WTC11 (cell line): ENCODE measurements around the gene PTP4A1. TPM values are rescaled to one million over a fixed set of nuclear protein-coding genes. Genes with fewer than 3 reads are reported as not detected.

Experiments
- ATAC-seq: fragments of 200-7000 bp; cut with Tn5 transposase; 2 replicates; pipeline ENCODE4 v1.10.0; 2021; ENCODE audit warnings: mild to moderate bottlenecking, moderate library complexity
- CTCF ChIA-PET: fragments of 300-600 bp; sonication (Branson Sonifier 250); formaldehyde crosslinking; loops from one replicate; lab custom pipeline; 2021; ENCODE audit warnings: antibody characterized with exemption; lab: Charles Lee
- POLR2A ChIA-PET: fragments of 350-600 bp; sonication (Branson Sonifier 250); formaldehyde crosslinking; loops from one replicate; lab custom pipeline; 2021; ENCODE audit warnings: antibody characterized with exemption; lab: Charles Lee
- DNase-seq: peaks from one replicate; pipeline ENCODE4 v3.0.0; 2021; ENCODE audit warnings: low spot score
- H3K27ac Mint-ChIP-seq: 2 replicates; pipeline ENCODE4 v1.8.0; 2021; ENCODE audit warnings: mixed read lengths
- H3K27me3 Mint-ChIP-seq: 2 replicates; pipeline ENCODE4 v1.8.0; 2021; ENCODE audit warnings: low read depth, mild to moderate bottlenecking, moderate library complexity, mixed read lengths
- H3K36me3 Mint-ChIP-seq: 2 replicates; pipeline ENCODE4 v1.8.0; 2021; ENCODE audit warnings: mixed read lengths
- H3K4me1 Mint-ChIP-seq: 2 replicates; pipeline ENCODE4 v1.8.0; 2022; ENCODE audit warnings: mixed read lengths
- H3K4me3 Mint-ChIP-seq: 2 replicates; pipeline ENCODE4 v1.8.0; 2021; ENCODE audit warnings: mild to moderate bottlenecking, moderate library complexity, mixed read lengths
- H3K9me3 Mint-ChIP-seq: 2 replicates; pipeline ENCODE4 v1.8.0; 2021; ENCODE audit warnings: mixed read lengths
- AFF4 ChIP-seq: sonication (generic); formaldehyde crosslinking; IDR thresholded peaks from 2 replicates; pipeline ENCODE4 v1.8.1; 2023; ENCODE audit warnings: mild to moderate bottlenecking, missing genetic modification reagents, borderline replicate concordance
- ARID4B ChIP-seq: sonication (generic); formaldehyde crosslinking; IDR thresholded peaks from 2 replicates; pipeline ENCODE4 v1.8.0; 2023; ENCODE audit warnings: missing genetic modification reagents, mild to moderate bottlenecking, borderline replicate concordance
- ATF3 ChIP-seq: sonication (generic); formaldehyde crosslinking; conservative IDR thresholded peaks from 2 replicates; pipeline ENCODE4 v1.8.1; 2022; ENCODE audit warnings: mild to moderate bottlenecking, missing genetic modification reagents
- E2F5 ChIP-seq: sonication (generic); formaldehyde crosslinking; IDR thresholded peaks from 2 replicates; pipeline ENCODE4 v1.8.1; 2022; ENCODE audit warnings: mild to moderate bottlenecking, moderate library complexity, missing genetic modification reagents
- EMX1 ChIP-seq: fragments of 250-450 bp; sonication (Bioruptor Pico); IDR thresholded peaks from 2 replicates; pipeline ENCODE4 v1.8.0; 2021; ENCODE audit warnings: mild to moderate bottlenecking
- ETV6 ChIP-seq: sonication (generic); formaldehyde crosslinking; IDR thresholded peaks from 2 replicates; pipeline ENCODE4 v1.8.1; 2022; ENCODE audit warnings: mild to moderate bottlenecking, missing genetic modification reagents
- IRF2 ChIP-seq: sonication (generic); formaldehyde crosslinking; IDR thresholded peaks from 2 replicates; pipeline ENCODE4 v1.8.0; 2022; ENCODE audit warnings: low read depth, missing genetic modification reagents, borderline replicate concordance
- JAZF1 ChIP-seq: fragments of 250-450 bp; sonication (Bioruptor Pico); IDR thresholded peaks from 2 replicates; pipeline ENCODE4 v1.9.0; 2021; ENCODE audit warnings: moderate library complexity, mild to moderate bottlenecking, inconsistent platforms
- JUN ChIP-seq: sonication (generic); formaldehyde crosslinking; IDR thresholded peaks from 2 replicates; pipeline ENCODE4 v1.8.0; 2023; ENCODE audit warnings: mild to moderate bottlenecking, missing genetic modification reagents
- MAX ChIP-seq: sonication (generic); formaldehyde crosslinking; IDR thresholded peaks from 2 replicates; pipeline ENCODE4 v1.8.0; 2022; ENCODE audit warnings: mild to moderate bottlenecking, missing genetic modification reagents
- MLX ChIP-seq: sonication (generic); formaldehyde crosslinking; IDR thresholded peaks from 2 replicates; pipeline ENCODE4 v1.8.1; 2023; ENCODE audit warnings: mild to moderate bottlenecking, missing genetic modification reagents, moderate library complexity
- SMAD3 ChIP-seq: sonication (generic); formaldehyde crosslinking; IDR thresholded peaks from 2 replicates; pipeline ENCODE4 v1.8.0; 2022; ENCODE audit warnings: missing genetic modification reagents, mild to moderate bottlenecking, borderline replicate concordance
- TP53 ChIP-seq: sonication (generic); formaldehyde crosslinking; IDR thresholded peaks from 2 replicates; pipeline ENCODE4 v1.8.1; 2023; ENCODE audit warnings: mild to moderate bottlenecking, missing genetic modification reagents
- ZBTB21 ChIP-seq: sonication (generic); formaldehyde crosslinking; IDR thresholded peaks from 2 replicates; pipeline ENCODE4 v1.8.1; 2023; ENCODE audit warnings: mild to moderate bottlenecking, missing genetic modification reagents, borderline replicate concordance
- ZNF138 ChIP-seq: sonication (generic); formaldehyde crosslinking; conservative IDR thresholded peaks from 2 replicates; pipeline ENCODE4 v1.8.1; 2022; ENCODE audit warnings: mild to moderate bottlenecking, moderate library complexity, missing genetic modification reagents
- ZNF219 ChIP-seq: sonication (generic); formaldehyde crosslinking; IDR thresholded peaks from 2 replicates; pipeline ENCODE4 v1.8.0; 2023; ENCODE audit warnings: missing genetic modification reagents, mild to moderate bottlenecking, borderline replicate concordance
- ZNF317 ChIP-seq: sonication (generic); formaldehyde crosslinking; IDR thresholded peaks from 2 replicates; pipeline ENCODE4 v1.8.1; 2023; ENCODE audit warnings: low read depth, mild to moderate bottlenecking, moderate library complexity, missing genetic modification reagents, borderline replicate concordance
- ZNF396 ChIP-seq: fragments of 250-450 bp; sonication (Bioruptor Pico); IDR thresholded peaks from 2 replicates; pipeline ENCODE4 v1.8.0; 2021; ENCODE audit warnings: mild to moderate bottlenecking, moderate library complexity, borderline replicate concordance
- ZNF416 ChIP-seq: fragments of 250-450 bp; sonication (Bioruptor Pico); IDR thresholded peaks from 2 replicates; pipeline ENCODE4 v1.9.0; 2021; ENCODE audit warnings: mild to moderate bottlenecking, inconsistent platforms
- total RNA-seq: library from RNA; stranded (reverse); gene quantifications from 3 replicates; pipeline ENCODE4 v1.2.3, GENCODE V29; 2021

Gene PTP4A1
- total RNA-seq, 1 experiment from 2014 or later, result 56.9 TPM

GRCh38 chr6:63554782-63555181 is 17.5 kb upstream of the PTP4A1 start (continued):
- TF ChIP-seq AFF4 (CRISPR knock-in tag) (no peak), MAX (CRISPR knock-in tag) (no peak)
- TF ChIP-seq, all 79 proteins: peak for 0

GRCh38 chr6:63556369-63556768 is 15.9 kb upstream of the PTP4A1 start:
- no peak overlapping the region for H3K27ac Mint-ChIP-seq
- H3K27me3 Mint-ChIP-seq, result peaks cover 4% of the 10 kb centered on the region
- peaks cover 18% of the 10 kb centered on the region for H3K9me3 Mint-ChIP-seq
- peaks cover 4% of the 10 kb centered on the region for H3K4me1 Mint-ChIP-seq
- ATAC-seq, result no peak
- no peak for DNase-seq
- no peaks in the 10 kb centered on the region for H3K36me3 Mint-ChIP-seq
- CTCF ChIA-PET, result no interaction called here
- POLR2A ChIA-PET, result no interaction called here
- no peak overlapping the region for H3K4me3 Mint-ChIP-seq
- no peak for TF ChIP-seq ZNF138
- TF ChIP-seq, all 79 proteins: peak for 0

- Mint-ChIP-seq H3K9me3 (peaks cover 18% of the 10 kb centered on the region), H3K4me1 (peaks cover 4% of the 10 kb centered on the region), H3K36me3 (no peaks in the 10 kb centered on the region), H3K27me3 (peaks cover 4% of the 10 kb centered on the region), H3K4me3 (no peak overlapping the region), H3K27ac (no peak overlapping the region)
- CTCF ChIA-PET, result no interaction called here
- TF ChIP-seq ETV6 (CRISPR knock-in tag), result no peak
- no peak for TF ChIP-seq JUN
- ATAC-seq (no peak), DNase-seq (no peak)
- POLR2A ChIA-PET, result no interaction called here
Measured at GRCh38 chr6:63558278-63558677, 14.0 kb upstream of the PTP4A1 start.

- DNase-seq (no peak), ATAC-seq (no peak)
- no peaks in the 10 kb centered on the region for H3K36me3 Mint-ChIP-seq
- no peak overlapping the region for H3K27ac Mint-ChIP-seq
- H3K9me3 Mint-ChIP-seq, result peaks cover 13% of the 10 kb centered on the region
- peaks cover 4% of the 10 kb centered on the region for H3K27me3 Mint-ChIP-seq
- H3K4me1 Mint-ChIP-seq, result peaks cover 2% of the 10 kb centered on the region
- ChIA-PET POLR2A (no interaction called here), CTCF (no interaction called here)
- no peak overlapping the region for H3K4me3 Mint-ChIP-seq
- no peak for TF ChIP-seq JAZF1 (CRISPR knock-in tag)
- TF ChIP-seq ZNF219 (CRISPR knock-in tag), result no peak
- no peak for TF ChIP-seq ZNF396 (CRISPR knock-in tag)
- no peak for TF ChIP-seq SMAD3
- TF ChIP-seq TP53, result no peak
- no peak for TF ChIP-seq ATF3 (CRISPR knock-in tag)
- TF ChIP-seq ZNF317 (CRISPR knock-in tag), result no peak
- TF ChIP-seq ZBTB21 (CRISPR knock-in tag), result no peak
- TF ChIP-seq E2F5 (CRISPR knock-in tag), result no peak
- TF ChIP-seq ZNF416 (CRISPR knock-in tag), result no peak
- no peak for TF ChIP-seq IRF2
- TF ChIP-seq MLX (CRISPR knock-in tag), result no peak
- no peak for TF ChIP-seq EMX1 (CRISPR knock-in tag)
- no peak for TF ChIP-seq ARID4B (CRISPR knock-in tag)
Measured at GRCh38 chr6:63560801-63561287, 11.4 kb upstream of the PTP4A1 start.
